Measurements from ENCODE around the gene PDGFB.
A peak's percentile ranks its signal among the peaks of the same experiment; 100 is the strongest.

Gene PDGFB

DNA sequence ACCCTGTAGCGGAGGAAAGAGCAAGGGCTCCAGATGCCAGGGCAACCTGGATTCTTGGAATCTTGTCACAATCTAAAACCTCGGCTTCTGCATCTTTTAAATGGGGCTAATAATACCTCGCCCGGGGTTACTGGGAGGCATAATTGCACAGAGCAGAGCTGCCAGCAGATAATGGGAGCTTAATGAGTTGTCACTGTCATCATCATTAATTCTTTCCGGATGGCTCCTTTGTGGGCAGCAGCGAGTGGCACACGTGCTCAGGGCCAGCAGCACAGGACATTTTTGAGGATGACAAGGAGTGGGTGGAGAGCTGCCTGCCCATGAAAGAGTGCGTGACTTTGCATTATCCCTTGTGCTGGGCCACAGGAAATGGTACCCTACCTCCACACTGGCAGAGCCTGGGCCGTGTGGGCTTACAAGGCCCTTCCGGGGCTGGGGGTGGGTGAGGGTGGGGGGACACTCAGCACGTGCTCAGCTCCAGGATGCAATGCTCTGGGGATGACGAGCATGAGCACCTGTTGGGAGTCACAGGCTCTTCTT lies 5.7 kb downstream of the PDGFB start:
- no peak for DNase-seq

DNA sequence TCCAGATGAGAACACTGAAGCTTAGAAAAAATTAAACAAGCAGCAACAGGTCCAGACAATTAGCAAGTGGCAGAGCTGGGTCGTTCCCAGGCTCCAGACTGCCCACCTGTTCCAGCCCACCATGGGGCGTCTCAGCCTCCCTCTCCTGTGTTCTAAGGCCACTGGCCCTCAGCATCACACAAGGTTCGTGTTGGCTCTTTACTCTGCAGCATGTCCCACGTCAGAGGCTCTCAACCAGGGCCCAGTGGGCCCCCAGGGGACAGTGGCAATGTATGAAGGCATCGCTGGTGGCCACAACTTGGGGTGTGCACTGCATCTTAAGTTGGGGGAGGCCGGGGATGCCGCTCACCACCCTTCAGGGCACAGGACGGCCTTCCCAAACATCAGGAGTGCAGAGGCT lies 6.2 kb downstream of the PDGFB start:
- DNase-seq: no peak

DNA sequence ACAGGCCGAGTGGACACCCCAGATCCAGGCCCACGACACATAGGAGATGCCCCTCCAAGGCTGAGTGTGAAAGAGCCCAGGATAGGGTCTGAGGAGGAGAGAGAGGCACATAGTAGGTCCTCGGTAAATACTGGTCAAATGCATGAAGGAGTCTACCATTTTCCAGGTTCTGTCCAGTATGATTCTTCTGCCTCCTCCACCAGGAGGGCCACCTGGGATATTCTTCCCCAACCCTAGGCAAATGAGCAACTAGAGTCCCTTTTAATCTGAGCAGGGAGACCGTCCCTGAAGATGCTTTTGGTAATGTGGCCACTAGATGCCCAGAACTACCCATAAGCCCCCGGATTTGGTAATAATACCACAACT lies 6.7 kb downstream of the PDGFB start:
- DNase-seq: no peak

DNA sequence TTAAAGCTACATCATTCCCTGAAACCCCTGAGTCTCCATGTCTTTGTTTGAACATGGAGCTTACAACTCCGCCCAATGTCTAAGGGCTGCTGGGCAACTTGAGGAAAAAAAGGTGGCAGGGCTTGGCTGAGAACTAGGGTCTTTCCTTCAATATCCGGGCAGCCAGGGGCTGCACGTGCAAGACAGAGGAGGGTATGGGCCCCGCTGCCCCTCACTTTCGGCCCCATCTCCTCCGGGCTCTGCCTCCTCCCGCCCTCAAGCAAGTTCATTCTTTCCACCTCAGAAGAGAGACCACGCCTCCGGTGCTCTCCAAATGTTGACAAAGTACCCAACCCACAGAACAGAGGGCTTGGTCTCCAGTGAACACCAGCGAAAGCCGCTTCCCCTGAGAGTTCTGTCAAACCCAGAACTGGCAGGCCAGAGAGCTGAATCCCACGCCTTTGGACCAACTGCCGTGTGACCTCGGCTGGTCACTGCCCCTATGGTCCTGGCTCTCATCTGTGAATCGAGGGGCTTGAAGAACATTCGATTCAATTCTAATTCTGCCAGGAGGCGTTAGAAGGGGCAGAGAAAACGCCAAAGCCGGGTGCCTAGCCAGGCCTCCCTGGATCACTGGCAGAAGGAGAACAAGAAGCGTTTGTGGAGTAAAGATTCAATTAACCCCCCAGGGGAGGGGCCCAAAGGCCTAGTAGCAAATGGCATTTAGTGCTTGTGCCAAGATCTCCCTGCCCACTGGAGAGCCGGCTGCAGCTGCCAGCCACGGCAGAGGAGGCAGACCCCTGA lies 7.3 kb downstream of the PDGFB start:
- no peak for DNase-seq

DNA sequence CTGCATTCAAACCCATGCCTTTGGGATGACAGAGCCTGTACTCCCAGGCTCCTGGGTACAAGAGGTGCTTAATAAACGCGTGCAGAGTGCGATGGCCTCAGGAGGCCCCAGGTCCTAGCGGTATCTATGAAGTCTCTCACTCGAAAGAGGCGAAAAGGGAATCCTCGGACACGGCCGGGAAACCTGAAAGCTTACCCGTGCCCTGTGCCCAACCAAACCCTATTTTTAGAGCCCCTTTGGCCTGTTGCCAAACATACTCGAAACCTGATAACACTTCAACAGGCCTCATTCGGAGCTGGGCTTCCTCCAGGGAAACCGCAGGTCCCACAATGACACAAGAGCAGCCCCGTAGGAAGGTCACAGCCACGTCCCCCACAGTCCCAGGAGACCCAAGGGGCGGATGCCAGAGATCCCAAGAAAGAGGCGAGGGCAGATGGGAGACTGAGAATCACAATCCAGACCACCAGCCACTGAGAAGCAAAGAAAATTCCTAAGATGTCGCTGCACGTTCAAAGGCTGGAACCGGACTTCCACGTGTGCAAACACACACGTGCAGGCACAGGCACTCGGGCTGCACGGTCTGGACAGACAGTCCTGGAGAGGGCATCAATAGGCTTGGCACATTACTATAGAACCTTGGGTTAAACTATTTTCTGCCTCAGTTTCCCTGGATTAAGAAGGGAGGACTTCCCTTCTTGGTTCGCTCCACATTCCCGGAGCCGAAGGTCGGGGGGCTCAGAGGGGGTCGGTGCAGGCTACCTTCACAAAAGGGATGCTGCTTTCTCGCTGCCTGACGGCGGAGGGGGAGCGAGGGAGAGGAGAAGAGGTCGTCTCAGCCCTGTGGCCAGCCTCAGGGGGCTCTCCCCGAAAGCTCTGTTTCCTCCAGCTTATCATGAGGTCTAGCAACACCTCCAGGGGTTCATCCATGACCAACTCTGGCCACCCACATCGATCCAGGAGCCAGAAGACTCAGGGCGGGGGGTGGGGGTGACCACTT lies 8.2 kb downstream of the PDGFB start:
- DNase-seq: peak; percentile 92

DNA sequence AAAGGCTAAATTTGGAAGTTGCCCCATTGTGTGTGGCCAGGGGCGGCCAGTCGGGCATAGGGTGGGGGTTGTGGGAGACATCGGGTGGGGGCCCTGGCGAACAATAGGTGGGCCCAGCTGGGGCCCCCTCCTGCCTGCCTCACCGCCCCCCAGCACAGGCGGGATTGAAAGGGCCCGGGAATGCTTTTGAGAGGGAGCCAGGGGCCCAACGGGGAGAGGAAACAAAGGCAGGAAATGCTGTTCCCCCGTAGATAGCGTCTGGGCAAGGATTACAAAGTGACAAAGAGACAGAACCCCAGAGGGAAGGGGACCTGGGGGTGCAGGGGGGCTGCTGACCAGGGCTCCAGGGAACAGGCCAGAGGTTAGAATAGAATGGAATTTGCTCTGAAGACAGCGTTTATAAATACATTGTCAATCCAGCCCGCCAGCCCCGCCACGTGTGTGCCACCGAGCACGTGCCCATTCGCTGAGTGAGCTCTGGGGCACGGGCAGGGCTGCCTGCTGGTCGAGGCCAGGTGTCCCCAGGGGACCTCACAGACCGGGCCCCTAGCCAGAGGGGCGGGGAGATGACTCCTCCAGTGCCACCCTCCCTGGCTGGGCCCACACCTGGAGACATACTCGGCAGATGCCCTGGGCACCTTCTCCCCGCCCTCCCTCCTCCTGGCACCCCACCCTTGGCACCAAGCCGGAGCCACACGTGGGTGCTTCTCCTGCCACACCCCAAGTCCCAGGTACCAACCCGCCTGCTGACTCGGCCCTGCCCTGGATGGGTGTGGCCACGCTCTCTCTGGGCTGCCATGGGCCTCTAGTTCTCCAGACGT lies 9.7 kb downstream of the PDGFB start:
- DNase-seq: peak; percentile 92

DNA sequence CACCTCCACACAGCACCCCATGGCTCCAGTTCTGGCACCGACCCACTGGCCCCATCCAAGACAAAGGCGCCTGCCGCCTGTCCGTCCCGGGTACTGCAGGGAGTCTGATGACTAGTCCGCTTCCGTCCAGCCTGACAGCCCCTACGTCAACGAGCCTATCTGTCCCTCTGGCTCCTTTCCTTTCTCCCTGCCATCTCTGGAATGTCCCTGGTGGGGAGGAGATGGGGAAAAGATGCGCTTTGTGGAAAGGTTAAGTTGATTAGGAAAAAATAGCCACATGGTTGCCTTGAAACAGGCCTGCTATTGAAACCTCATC lies 10.4 kb downstream of the PDGFB start:
- no peak for DNase-seq

DNA sequence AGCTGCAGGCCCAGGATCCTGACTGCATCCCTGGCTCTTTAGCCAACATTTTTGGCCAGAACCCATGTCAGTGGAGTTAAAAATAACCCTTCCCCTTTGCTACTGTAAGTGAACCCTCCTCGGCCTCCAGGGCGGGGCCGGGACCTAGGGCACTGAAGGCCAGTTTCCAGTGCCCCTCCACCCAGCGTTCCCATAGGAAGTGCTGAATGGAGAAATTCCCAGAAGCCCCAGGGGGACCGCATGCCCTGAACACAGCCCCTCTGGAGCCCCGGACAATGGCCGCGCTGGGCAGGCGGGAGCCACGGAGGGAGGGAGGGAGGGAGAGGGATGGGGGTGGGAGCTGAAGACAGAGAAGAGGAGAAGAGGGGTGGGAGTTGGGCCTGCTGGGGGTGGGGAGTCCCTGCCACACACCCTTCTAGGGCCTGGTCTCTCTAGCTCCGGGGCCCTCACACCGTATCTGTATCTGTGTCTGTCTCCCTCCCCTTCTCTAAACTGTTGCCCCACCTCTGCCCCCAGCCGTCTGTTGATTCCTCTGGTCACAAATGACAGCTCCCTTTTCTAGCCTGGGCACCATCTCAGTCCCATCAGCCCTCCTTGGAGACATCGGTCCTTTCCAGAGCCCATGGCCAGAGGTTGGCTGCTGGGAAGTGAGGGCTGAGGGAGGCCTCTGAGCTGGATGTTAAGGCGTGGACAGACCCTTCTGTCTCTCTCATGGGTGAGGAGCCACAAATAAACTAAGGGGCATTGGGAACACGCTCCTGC lies 10.9 kb downstream of the PDGFB start:
- DNase-seq: no peak

DNA sequence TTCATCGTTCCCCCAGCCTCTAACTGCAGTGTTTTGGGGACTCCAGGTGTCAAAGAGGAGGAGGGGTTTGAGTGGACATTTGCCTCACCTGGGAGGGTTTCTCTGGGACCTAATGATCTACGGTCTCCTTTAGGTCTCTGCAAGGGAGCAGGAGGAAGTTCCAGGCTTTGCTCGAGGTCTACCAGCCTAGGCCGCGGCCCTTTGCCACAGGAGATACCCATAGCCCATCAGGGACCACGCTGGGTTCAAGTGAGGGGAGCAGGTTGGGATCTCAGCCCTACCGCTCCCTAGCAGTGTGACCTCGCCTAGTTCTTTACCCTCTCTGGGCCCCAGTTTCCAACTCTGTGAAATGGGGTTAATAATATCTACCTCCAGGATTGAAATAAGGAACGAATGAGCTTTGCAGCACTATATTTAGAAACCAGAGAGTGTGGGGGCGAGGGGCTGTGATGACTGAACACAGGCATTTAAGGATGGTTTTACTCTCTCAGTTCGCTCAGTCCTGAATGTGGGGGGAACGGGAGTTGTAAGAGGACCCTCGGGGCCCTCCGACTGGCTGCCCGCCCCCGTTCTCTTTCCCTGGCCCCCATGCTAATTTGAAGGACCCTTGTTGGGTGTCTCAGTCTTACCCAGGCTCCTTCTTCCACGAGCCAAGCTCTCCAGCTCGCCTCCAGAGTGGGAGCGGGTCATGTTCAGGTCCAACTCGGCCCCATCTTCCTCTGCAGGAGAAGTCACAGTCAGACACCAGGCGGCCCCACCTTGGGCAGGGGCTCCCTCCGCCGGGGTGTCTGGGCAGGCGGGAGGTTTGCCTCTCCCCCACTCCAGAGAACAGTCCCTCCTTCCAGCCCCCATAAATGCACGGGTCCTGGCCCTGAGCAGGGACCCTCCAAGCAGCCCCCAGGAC lies 11.7 kb downstream of the PDGFB start:
- no peak for DNase-seq

DNA sequence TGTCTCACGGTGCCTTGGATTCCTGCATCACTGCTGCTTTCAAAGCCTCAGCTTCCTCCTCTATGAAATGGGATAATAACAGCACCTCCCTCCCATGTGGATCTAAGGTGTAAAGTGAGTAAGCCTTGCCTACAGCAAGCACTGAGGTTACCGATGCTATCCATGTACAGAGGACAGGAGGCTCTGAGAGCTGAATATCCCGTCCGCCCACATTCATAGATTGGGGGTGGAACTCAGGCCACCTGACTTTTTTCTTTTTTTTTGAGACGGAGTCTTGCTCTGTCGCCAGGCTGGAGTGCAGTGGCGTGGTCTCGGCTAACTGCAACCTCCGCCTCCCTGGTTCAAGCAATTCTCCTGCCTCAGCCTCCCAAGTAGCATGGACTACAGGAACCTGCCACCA lies 12.5 kb downstream of the PDGFB start:
- DNase-seq: no peak

DNA sequence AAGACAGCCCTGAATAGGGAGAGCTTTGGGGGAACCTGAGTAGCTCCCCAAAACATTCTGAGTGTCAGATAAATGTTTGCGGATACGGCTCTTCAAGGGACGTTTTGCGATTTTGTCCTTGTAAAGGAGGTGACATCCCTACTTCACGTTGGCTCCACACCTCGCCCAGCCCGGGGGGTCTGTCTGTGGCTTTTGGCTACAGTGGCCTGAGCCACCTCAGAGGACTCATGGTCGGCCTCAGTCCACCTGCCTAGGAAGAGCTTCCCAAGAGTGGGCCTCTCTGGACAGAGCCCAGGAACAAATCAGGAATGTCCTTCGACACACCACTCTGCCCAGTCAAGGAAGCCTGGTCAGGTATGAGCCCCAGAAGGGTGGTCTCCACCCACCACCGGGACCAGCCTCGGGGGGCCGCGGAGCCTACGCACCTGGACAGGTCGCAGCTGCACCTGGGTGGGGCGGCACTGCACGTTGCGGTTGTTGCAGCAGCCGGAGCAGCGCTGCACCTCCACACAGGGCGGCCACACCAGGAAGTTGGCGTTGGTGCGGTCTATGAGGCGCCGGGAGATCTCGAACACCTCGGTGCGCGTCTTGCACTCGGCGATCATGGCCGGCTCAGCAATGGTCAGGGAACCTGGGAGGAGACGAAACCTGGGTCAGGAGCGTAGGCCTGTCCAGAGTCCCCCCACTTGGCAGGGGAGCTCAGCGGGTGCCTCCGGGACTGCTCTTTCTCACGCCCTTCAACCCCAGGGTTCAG lies 13.4 kb downstream of the PDGFB start:
- no peak for DNase-seq

DNA sequence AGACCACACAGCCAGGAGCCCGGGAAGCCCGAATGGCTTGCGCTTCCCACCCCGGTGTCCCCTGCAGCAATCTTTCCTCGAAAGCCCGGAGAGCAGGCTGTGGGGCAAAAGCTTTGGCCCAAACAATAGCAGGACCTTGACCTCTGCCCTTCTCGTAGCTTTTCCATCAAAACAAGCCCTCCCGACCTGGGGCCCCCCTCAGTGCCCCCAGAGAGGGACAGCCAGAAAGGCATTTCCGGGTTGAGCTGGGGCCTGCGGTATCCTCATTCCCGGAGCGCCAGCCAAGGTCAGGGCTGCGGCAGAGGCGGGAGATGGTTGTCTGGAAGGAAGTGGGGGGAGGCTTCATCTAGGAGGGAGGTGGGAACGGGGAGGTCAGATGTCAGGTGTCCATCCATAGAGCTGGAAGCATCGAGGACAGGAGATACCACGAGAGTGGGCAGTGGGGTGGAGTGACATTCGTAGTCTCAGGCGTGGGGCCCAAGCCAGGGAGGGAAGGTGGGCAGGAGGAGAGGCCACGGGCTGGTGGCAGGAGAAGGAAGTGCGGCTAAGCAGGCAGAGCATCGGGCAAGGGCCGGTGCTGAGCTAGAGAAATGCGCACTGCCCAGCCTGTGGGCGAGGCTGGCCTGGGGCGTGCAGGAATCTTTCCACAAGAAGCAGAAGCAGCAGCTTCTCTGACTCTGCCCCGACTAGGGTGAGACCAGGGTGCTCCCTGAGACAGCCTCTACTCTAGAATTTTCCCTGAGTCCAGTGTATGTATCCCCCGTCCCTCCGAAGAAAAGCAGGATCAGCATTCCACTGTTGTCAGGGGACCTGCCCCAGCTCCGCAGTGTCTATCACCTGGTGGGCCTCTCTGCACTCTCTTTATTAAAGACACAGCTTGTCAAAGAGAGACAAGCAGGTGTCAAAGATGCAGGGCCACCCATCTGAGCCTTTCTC lies 14.3 kb downstream of the PDGFB start:
- DNase-seq: no peak

DNA sequence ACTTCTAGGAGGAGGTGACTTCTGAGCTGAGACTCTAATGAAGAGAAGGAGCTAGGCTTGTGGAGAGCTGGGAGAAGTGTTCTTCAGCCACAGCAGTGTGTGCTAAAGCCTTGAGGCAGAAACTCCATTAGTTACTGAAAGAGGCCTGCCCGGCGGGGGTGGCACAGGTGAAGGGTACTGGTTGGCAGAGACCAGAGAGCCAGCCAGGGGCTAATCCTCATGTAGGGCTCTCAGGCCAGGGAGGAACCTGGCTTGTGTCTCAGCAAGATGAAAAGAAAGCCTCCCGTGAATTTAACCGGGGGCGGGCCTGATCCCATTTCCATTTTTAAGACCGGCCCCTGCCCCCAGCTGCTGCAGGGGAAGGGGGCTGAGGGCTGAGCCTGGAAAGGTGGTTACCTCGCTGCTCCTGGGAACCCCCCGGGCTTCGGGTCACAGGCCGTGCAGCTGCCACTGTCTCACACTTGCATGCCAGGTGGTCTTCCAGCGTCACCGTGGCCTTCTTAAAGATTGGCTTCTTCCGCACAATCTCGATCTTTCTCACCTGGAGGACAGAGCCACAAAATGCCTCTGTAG lies 15.0 kb downstream of the PDGFB start:
- no peak for DNase-seq

DNA sequence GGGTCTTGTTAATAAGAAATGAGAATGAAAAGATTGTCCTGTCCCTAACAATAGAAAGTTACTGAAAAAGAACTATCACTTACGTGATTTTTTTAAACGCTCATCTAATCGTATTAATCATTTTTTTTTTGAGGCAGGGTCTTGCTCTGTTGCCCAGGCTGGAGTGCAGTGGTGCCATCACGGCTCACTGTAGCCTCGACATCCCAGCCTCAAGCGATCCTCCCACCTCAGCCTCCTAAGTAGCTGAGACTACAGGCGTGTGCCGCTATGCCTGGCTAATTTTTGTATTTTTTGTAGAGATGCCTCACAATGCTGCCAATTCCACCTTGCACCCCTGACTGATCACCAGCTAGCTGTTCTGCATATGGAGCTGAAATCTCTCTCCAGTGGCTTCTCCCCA lies 15.7 kb downstream of the PDGFB start:
- no peak for DNase-seq

DNA sequence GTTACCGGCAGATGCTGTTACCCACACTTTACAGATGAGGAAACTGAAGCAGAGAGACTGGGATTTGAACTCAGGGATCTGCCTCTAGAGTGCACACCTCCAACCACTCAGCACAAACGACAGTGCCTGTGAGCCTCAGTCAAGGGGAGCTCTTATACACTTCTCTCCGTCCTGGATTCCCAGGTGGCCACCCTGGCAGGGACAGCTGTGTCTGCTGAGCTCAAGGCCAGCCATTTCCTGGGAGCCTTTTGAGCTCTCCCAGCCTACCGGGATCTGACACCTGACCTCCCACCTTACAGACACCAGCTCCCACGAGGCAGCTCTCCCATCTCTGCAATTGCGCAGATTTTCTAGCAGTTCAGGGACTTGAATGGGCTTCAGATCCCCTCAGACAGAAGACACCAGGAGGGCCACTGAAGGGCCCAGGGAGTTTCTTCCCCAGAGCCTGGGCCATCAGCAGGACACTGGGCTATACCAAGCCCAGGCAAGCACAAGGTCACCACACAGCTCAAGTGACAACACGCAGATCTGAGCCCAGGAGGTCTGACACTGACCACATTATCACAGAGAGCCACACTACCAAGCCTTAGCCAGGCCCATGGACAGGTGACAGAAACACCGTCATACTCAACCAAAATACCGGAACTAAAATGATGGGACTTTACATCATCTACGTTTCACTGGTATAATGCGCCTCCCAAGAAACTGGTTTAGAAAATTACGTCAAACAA lies 17.1 kb downstream of the PDGFB start:
- no peak for DNase-seq

DNA sequence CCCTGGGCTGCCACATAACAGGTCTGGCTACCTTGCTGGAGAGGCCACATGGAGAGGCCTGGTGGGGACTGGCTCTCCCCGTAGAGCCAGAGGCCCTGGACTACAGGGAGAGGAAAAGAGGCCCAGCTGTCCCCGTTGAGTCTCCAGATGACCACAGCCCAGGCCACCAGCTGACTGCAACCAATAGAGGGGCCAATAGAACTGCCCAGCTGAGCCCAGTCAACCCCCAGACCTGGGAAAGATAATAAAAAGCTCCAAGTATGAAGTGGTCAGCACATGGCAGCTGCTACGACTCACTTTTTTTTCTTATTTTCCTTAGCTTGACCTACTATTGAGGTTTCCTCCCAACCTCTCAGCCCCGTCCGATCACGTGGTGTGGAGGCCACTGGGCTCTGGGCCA lies 18.4 kb downstream of the PDGFB start:
- DNase-seq: no peak

DNA sequence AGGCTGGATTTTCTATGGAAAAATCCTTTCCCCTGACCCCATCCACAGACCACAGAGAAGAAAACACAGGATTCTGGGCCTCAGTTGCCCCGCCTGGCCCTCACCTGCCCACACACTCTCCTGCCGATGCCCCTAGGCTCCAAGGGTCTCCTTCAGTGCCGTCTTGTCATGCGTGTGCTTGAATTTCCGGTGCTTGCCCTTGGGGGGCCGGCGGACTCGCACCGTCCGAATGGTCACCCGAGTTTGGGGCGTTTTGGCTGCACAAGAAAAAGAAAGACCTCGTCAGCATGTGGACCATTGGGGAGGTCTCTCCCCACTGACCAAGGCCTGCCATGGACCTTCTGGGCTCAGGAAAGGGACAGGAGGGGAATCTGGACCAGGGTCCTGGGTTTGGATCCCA lies 19.2 kb downstream of the PDGFB start:
- DNase-seq: no peak

DNA sequence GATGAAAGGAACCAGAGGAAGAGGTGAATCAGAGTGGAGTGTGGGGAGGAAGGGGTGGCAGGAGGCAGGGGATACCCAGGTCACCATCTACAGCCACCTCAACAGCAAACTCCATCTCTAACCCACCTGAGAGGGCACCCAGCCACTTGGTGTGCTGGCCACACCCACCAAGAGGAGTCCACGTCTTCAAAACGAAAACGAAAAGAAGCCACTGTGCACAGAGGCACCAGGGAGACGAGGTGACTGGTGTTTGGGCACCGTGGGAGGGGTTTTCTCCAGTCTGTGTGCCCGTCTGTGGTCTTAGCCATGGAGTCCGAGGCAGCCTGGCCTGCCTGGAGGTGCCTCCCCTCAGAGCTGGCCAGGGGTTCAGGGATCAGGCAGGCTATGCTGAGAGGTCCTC lies 20.2 kb downstream of the PDGFB start:
- DNase-seq: no peak

Data from NCI-H2171 (cell line).